D721Med (cell line): ENCODE data around the gene NNAT.
"Not testable (repeated sequence)": the region's sequence is repeated elsewhere in the genome, so short reads cannot be mapped to it uniquely, and the experiment has no call there.

Experiments used
- DNase-seq: peaks from one replicate; pipeline ENCODE4 v3.0.0; 2011; ENCODE audit warnings: low spot score; ENCODE audit not compliant: insufficient read length
- FAIRE-seq: peaks from 2 replicates; lab custom pipeline; 2011; peaks lifted over from hg19 to GRCh38; lab: Jason Lieb, UNC
- TF ChIP-seq, protein P1 (sequence below): IDR thresholded peaks from 2 replicates; pipeline ENCODE4 v1.5.1; 2012; ENCODE audit warnings: mild to moderate bottlenecking, control low read depth; ENCODE audit not compliant: insufficient read depth; ENCODE audit errors: missing control alignments

The NNAT gene

GRCh38 chr20:37537505-37537904 is 16.5 kb downstream of the NNAT start:
- TF ChIP-seq, protein P1, sequence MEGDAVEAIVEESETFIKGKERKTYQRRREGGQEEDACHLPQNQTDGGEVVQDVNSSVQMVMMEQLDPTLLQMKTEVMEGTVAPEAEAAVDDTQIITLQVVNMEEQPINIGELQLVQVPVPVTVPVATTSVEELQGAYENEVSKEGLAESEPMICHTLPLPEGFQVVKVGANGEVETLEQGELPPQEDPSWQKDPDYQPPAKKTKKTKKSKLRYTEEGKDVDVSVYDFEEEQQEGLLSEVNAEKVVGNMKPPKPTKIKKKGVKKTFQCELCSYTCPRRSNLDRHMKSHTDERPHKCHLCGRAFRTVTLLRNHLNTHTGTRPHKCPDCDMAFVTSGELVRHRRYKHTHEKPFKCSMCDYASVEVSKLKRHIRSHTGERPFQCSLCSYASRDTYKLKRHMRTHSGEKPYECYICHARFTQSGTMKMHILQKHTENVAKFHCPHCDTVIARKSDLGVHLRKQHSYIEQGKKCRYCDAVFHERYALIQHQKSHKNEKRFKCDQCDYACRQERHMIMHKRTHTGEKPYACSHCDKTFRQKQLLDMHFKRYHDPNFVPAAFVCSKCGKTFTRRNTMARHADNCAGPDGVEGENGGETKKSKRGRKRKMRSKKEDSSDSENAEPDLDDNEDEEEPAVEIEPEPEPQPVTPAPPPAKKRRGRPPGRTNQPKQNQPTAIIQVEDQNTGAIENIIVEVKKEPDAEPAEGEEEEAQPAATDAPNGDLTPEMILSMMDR = no peak
- FAIRE-seq = no peak
- no peak for DNase-seq

GRCh38 chr20:37538003-37538402 is 17.0 kb downstream of the NNAT start:
- TF ChIP-seq, protein P1 = no peak
- no peak for FAIRE-seq

GRCh38 chr20:37539424-37539823 is 18.4 kb downstream of the NNAT start:
- TF ChIP-seq, protein P1 = no peak
- DNase-seq (no peak), FAIRE-seq (no peak)

More at GRCh38 chr20:37538003-37538402, 17.0 kb downstream of the NNAT start:
- DNase-seq = no peak

DNA sequence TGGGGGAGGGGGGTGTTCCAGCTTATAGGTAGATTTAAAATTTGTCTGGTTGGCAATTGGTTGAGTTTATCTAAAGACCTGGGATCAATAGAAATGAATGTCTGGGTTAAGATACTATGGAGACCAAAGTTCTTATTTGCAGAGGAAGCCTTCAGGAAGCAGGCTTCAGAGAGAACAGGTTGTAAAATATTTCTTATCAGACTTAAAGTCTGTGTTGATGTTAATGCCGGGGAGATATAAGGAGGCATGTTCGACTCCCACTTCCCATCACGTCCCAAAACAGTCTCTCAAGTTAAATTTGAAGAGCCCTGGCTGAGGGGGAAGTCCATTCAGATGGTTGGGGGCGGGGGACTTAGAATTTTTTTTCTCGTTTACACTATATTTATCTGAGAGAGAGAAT is 19.0 kb downstream of the NNAT start:
- FAIRE-seq (no peak), DNase-seq (no peak)
- TF ChIP-seq, protein P1 = no peak

GRCh38 chr20:37540838-37541237 is 19.8 kb downstream of the NNAT start:
- not testable (repeated sequence) for FAIRE-seq, DNase-seq

GRCh38 chr20:37541326-37541725 is 20.3 kb downstream of the NNAT start:
- no peak for FAIRE-seq
- no peak for DNase-seq
- TF ChIP-seq, protein P1 = no peak

- TF ChIP-seq, protein P1 = no peak
- DNase-seq (no peak), FAIRE-seq (no peak)
Observed at GRCh38 chr20:37542281-37542680, 21.2 kb downstream of the NNAT start.

DNA sequence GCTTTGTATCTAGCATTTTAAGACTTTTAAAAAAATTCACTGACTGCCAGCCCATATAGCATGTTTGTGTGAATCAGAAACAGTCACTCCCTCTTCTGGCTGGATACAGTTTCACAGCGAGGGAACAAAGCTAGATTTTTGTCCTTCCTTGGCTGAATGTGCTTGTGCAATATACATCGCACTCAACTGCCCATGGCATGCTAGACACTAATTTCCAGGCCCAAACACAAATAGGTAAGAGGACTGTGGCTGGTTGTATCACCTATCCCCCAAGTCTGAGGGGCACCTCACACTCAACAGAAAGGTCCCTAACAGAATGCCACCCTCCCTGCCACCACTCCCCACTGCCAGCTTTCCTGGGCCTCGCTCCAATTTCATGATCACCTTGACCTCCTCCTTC is 22.8 kb downstream of the NNAT start:
- no peak for FAIRE-seq
- DNase-seq = no peak
- TF ChIP-seq, protein P1 = peak; percentile 17
